Left forelimb (tissue), 1 donor: ENCODE results near the gene MLH1.
"Not testable (repeated sequence)": the region's sequence is repeated elsewhere in the genome, so short reads cannot be mapped to it uniquely, and the experiment has no call there.

Experiments used
- DNase-seq: peaks from one replicate; pipeline ENCODE4 v3.0.0-alpha.2; 2018; ENCODE audit warnings: low spot score

The MLH1 gene

DNA sequence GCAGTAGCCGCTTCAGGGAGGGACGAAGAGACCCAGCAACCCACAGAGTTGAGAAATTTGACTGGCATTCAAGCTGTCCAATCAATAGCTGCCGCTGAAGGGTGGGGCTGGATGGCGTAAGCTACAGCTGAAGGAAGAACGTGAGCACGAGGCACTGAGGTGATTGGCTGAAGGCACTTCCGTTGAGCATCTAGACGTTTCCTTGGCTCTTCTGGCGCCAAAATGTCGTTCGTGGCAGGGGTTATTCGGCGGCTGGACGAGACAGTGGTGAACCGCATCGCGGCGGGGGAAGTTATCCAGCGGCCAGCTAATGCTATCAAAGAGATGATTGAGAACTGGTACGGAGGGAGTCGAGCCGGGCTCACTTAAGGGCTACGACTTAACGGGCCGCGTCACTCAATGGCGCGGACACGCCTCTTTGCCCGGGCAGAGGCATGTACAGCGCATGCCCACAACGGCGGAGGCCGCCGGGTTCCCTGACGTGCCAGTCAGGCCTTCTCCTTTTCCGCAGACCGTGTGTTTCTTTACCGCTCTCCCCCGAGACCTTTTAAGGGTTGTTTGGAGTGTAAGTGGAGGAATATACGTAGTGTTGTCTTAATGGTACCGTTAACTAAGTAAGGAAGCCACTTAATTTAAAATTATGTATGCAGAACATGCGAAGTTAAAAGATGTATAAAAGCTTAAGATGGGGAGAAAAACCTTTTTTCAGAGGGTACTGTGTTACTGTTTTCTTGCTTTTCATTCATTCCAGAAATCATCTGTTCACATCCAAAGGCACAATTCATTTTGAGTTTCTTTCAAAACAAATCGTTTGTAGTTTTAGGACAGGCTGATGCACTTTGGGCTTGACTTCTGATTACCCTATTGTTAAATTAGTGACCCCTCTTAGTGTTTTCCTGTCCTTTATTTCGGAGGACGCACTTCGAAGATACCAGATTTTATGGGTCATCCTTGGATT is at the start of gene MLH1:
Gene MLH1 (plus strand): TSS at position 193 of the 958 bp plus-strand sequence. CDS start 30 bp downstream, at position 223.
- DNase-seq: peak; percentile 99

DNA sequence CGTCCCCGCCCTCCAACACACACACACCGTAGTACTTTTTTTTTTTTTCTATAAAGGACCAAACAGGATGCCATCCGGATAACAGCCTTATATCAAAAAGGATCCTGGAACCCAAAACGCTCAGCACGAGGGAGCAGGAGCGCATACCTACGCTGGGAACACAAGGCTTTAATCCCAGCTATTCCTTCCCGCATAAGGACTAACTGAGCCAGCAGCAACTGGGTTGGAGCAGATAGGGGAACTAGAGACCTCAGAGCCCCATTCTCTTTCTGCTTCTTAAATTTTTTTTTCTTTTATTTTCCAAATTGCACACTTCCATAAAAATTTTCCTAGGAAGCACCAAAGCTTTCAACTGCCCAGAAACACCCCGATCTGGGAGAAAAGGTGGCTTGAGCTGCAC is 49.7 kb upstream of the MLH1 start:
- no peak for DNase-seq

DNA sequence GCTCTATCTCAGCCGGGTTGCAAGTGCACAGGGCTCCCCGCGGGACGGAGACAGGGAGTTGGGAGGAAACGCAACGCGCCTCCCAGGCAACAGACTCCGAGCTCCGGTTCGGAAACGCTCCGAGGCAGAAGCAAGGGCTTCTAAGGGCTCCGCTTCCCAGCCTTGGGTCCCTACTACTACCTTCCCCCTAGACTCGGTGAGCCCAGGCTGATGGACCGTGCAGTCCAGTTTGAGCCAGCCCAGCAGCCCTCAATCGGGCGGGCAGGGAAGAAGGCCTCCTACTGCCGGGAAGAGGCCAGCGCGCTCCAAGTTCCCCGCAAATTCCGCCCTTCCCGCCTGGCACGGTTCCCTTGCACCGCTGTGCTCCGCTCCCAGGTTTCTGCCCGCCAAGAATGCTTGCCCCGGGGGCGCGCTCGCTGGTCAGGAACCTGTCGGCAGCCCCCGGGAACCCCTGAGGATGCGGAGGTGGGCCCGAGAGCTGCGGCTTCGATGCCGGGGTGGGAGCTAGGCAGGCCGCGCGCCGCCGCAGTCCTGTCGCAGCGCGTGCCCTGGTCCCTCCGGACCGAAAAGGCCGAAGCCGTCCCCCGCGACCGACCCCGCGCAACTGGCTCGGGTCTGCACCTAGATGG is 49.2 kb upstream of the MLH1 start:
- DNase-seq: peak; percentile 86

DNA sequence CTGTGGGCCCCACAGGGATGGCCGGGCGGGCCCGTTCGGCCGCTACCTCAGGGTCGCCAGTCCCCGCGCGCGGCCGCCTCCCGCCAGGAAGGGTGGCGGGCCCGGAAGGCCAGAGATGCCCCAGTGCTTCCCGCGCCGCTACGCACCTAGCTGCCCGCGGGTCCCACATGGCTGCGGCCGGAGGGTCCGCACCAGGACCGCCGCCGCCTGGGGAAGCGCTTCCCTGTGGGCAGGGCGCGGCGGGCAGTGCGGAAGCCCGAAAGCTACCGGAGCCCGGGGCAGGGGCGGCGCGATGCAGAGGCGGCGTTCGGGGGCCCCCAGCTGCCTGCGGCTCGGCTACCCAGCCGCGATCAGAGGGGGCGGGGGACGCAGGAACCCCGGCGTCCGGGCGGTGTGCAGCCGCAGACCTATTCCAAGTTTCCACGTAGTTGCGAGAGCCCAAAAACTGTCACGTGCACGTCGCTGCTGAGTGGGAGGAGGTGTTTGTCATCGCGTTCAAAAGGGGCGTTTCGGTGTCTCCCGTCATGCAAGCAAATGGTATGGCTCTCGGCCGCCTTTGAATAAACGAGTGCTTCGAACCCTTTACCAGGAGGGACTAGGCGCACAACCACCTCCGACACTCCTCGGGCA is 48.6 kb upstream of the MLH1 start, which contains the start of gene TRANK1:
Gene TRANK1 (minus strand): TSS at position 414 of the 630 bp plus-strand sequence. CDS start 245 bp downstream, at position 169.
- peak; percentile 79 for DNase-seq

DNA sequence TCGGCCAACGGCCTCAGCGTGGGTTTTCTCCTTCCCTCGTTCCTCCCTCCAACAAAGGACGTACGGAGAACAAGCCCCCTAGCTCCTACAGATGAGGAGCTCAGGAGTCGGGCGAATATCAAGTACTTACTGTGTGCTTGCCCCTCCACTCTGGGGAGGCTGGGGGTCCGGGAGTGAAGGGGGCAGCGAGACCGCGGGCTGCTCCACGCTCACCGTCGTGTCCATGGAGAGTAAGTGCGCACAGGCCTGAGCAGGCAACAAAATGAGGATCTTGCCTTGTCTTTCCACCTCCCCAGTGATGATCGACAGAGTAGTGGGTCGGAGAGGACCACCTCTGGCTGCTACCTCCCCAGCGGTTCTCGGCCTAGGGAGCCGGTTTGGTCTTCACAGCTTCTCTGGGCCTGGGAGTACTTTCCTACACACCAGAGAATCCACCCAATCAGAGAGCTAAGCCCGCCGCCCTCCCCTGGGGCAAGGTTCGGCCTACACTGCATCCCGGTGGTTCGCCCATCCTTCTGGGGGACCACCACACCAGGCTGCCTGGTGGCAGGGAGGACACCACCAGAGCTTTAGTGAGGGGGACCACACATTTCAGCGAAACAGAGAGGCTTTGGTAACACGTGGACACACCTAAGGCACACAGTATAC is 47.9 kb upstream of the MLH1 start:
- no peak for DNase-seq

DNA sequence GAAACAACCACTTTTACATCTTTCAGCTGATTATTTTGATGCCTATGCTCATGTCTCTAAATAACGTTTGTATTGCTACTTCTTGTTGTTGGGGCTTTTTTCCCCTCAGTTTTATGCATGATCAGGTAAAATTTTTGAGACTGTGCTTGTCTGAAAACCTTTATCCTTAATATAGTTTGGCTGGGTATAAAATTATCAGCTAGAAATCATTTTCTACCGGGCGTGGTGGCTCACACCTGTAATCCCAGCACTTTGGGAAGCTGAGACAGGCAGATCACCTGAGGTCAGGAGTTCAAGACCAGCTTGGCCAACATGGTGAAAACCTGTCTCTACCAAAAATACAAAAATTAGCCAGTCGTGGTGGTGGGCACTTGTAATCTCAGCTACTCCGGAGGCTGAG is 45.5 kb upstream of the MLH1 start:
- not testable (repeated sequence) for DNase-seq

DNA sequence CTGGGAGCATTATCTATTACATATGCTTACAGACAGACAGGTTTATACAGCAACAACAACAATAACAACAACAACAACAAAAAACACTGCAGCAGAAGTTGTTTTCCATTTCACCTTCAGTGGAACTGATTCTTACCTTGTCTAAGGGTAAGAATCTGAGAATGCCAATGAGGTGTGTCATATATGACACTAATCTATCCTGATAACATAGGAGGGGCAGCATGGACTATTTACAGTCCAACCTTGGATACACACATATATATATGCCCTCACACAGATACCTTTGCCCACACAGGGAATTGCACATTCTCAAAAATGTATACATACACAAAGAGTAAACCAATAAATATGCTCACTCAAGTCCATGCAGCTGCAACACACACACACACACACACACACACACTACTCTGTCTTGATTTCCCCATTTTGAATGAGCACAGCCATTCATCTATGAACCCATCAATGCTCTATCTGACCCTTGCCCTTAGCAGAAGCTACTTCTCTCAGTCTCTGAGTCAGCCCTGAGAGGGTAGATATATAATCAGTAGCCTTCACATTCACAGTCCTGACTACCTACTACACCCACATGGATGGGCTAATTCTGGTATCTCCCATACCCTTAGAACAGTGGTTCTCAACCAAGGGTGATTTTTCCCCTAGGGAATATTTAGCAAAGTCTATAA is 38.7 kb upstream of the MLH1 start:
- DNase-seq: no peak

DNA sequence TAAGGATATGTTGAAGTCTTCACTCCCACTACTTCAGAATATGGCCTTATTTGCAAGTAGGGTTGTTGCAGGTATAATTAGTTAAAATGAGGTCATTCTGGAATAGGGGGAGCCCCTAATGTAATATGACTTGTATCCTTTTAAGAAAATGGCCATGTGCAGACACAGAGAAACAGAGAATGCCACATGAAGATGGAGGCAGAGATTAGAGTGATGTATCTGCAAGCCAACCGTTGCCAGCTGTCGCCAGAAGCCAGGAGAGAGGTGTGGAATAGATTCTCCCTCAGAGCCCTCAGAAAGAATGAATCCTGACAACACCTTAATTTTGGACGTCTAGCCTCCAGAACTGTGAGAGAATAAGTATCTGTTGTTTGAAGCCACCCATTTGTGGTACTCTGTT is 37.2 kb upstream of the MLH1 start:
- DNase-seq: no peak

DNA sequence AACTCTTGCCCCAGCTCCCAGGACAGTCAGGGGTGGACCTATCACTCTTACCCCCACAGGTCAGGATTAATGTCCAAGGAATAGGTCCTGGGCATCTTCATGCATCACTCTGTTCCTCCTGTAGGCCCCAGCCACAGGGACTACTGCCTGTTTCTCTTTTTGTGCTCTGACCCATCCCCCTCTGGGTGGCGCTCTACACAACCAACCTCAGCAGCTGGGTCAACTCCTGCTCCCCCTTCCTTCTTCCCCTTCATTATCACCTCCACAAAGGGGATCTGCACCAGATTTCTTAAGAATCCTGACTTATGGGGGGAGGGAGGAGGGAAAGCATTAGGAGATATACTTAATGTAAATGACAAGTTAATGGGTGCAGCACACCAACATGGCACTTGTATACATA is 36.3 kb upstream of the MLH1 start:
- no peak for DNase-seq

DNA sequence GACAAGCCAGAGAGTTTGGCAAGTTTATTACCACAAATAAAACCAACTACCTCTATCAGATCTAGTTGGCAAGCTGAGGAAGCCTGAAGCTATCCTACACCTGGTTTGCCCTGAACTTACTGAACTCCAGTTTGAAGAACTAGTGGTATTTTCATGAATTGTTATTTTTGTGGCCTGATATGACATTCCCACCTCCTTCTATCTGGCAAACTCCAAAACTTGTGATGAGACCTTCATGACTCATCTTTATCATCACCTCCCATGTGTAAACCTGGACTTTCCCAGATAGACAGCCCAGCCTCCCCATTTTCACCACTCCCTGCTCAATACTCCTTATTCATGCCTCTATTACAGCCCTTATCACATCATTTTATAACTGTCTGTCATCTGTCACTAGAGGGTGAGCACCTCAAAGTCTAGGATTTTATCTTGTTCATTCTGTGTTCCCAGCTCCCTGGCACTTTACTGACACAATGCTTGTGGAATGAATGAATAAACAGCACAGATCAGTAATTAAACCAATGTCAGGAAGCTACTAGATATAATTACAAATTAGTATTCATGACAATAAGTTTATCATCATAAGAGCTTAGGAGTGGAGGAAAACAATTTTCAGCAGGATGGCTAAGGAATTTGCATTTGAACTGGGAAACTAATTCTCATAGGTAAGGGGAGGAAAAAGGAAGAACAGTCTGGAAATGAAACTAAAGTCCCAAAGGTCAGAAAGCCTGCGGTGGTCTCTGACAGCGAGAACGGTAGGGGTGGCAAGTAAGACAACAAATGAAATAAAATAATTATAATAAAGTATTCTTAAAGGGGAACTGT is 35.2 kb upstream of the MLH1 start:
- no peak for DNase-seq

DNA sequence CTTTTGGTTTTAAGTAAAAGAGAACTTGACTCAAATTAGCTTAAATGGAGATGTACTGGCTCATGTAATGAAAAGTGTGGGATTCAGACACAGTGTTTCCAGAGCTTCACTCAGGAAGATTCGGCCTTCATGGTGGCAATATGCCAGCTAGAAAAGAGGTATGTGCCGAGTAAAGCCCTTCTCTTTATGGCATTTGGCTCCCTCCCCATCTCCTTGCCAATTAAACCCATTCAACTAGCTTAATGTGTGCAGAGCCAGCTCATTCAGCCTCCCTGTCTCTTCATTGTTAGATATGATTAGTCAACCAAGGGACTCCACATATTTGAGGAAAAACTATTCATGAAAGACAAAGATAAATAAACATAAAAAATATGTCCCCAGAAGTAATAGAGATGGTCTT is 33.5 kb upstream of the MLH1 start:
- no peak for DNase-seq

DNA sequence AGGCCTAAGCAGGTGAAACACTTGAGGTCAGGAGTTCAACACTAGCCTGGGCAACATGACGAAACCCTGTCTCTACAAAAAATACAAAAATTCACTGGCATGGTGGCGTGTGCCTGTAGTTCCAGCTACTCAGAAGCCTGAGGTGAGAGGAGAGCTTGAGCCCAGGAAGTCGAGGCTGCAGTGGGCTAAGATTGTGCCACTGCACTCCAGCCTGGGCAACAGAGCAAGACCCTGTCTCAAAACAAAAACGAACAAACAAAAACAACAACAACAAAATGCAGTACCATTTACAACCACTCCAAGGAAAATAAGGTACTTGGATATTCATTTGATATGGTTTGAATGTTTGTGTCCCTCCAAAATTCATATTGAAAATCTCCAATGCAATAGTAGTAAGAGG is 32.8 kb upstream of the MLH1 start:
- no peak for DNase-seq

DNA sequence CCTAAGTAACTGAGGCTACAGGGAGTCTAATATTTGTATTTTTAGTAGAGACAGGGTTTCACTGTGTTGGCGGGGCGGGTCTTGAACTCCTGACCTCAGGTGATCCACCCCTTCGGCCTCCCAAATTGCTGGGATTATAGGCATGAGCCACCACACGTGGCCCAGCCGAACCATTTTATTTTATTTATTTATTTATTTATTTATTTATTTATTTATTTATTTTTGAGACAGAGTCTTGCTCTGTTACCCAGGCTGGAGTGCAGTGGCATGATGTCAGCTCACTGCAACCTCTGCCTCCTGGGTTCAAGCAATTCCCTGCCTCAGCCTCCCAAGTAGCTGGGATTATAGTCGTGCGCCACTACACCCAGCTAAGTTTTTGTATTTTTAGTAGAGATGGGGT is 30.3 kb upstream of the MLH1 start:
- DNase-seq: not testable (repeated sequence)

DNA sequence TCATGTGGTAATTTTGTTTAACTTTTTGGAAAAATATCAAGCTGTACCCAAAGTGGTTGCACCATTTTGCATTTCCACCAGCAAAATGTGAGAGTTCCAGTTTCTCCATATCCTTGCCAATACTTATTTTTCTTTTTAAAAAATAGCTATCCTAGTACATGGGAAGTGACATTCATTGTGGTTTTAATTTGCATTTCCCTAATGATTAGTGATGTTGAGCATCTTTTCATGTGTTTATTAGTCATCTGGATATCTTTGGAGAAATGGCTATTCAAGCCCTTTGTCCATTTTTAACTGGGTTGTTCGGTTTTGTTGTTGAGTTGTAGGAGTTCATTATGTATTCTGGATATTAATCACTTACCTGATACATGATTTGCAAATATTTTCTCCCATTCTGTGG is 29.0 kb upstream of the MLH1 start:
- no peak for DNase-seq

DNA sequence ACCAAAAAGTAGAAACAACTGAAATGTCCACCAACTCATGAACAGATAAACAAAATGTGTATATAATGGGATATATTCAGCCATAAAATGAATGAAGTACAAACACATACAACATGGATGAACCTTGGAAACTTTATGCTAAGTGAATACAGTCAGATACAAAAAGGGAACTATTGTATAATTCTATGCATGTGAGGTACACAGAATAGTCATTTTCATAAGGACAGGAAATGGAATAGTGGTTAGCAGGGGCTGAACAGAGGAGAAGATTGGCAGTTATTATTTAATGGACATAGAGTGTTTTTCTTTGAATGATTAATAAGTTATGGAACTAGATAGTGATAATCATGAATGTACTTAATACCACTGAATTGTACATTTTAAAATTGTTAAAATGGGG is 28.5 kb upstream of the MLH1 start:
- no peak for DNase-seq

DNA sequence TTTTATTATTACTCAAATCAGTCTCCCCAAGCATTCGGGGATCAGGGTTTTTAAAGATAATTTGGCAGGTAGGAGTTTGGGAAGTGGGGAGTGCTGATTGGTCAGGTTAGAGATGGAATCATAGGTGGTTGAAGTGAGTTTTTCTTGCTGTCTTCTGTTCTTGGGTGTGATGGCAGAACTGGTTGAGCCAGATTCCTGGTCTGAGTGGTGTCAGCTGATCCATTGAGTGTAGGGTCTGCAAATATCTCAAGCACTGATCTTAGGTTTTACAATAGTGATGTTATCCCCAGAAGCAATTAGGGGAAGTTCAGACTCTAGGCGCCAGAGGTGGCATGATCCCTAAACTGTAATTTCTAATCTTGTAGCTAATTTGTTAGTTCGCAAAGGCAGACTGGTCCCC is 27.9 kb upstream of the MLH1 start:
- DNase-seq: no peak

DNA sequence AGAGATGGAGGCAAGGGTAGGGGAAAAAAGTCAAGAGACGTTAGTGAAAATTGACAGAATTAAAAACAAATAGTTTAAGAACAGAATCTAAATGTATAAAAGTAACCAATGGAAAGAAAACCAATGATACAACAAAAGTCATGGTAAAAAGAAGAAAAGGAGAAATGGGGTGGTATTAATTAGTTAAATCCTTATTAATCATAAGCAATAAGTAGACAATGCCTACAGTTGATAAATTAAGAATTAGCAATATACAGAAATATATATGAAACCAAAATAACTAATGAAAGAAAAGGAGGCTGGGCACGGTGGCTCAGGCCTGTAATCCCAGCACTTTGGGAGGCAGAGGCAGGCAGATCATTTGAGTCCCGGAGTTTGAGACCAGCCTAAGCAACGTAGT is 24.2 kb upstream of the MLH1 start:
- DNase-seq: no peak

DNA sequence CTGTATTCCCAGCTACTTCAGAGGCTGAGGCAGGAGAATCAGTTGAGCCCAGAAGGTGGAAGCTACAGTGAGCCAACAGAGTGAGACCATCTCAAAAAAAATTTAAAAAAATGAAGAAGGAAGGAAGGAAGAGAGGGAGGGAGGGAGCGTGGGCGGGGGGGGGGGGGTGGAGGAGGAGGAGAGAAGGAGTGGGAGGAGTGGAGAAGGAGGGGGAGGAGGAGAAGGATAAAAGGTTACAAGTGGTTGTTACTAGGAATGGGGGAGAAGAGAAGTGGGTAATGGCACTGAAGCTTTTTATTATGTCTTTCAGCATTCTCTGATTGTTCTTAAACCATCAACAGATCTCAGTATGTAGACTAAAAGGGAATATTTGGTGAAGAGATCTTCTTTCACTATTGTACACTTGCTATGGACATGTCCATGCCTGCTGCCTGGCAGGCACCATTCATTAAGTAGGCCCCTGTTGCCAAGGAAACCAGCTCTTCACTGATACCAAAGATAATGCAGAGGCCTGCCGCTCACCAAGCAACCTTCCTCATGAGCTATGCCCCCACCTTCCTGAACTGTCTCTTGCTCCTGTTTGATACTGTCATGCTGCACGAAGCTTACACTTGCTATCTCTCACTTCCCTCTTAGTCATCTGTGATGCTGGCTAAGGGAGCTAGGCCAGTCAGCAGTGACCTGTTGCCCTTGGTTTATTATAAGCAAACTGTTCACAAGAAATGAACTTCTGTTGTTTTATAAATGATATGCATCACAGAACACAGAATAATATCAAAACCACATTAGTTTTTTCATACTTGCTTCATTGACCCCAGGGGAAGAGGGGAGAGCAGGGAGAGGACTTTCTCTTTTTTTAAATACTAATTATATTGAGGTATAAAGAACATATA is 23.5 kb upstream of the MLH1 start:
- no peak for DNase-seq

DNA sequence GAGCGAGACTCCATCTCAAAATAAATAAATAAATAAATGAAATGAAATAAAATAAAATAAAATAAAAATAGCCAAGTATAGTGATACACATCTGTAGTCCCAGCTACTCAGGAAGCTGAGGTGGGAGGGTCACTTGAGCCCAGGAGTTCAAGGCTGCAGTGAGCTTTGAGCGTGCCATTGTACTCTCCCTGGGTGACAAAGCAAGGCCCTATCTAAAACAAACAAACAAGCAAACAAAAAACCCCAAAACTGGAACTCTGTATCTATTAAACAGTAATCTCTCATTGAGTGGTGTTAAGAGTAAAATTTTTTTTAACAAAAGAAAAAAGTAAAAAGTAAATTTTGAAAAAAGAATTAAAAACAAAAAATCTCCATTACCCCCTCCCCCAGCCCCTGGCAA is 21.2 kb upstream of the MLH1 start:
- no peak for DNase-seq

DNA sequence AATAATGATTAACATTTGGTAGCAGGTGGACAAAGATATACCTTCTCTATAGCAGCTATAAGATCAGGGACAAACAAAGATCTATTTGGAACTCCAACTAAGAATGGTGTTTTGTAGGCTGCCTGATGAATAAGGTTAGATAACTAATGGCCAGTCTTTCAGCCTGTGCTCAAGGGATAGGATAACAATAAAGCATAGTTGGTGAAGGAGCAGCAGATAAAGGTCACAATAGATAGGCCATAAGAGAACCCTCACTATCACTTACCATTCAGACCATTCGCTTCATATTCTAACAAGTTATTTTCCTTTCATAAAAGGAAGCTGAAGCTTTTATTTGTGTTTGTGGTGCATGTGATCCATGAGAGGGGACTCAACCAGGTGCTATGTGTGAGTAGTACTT is 20.2 kb upstream of the MLH1 start:
- DNase-seq: no peak
